LHCN-M2 (cell line): ENCODE measurements around the gene PARVA. TPM values are rescaled to one million over a fixed set of nuclear protein-coding genes. Genes with fewer than 3 reads are reported as not detected.

Experiments
- DNase-seq: peaks from one replicate; pipeline ENCODE4 v3.0.0-alpha.2; 2012; ENCODE audit warnings: low read depth
- total RNA-seq: library from RNA; depleted of rRNA; stranded (reverse); fragments of >200 nt; gene quantifications from 2 replicates; pipeline ENCODE4 v1.2.3, GENCODE V29; 2014

Gene PARVA
- total RNA-seq, 1 experiment from 2014 or later: 55.7 TPM

DNA sequence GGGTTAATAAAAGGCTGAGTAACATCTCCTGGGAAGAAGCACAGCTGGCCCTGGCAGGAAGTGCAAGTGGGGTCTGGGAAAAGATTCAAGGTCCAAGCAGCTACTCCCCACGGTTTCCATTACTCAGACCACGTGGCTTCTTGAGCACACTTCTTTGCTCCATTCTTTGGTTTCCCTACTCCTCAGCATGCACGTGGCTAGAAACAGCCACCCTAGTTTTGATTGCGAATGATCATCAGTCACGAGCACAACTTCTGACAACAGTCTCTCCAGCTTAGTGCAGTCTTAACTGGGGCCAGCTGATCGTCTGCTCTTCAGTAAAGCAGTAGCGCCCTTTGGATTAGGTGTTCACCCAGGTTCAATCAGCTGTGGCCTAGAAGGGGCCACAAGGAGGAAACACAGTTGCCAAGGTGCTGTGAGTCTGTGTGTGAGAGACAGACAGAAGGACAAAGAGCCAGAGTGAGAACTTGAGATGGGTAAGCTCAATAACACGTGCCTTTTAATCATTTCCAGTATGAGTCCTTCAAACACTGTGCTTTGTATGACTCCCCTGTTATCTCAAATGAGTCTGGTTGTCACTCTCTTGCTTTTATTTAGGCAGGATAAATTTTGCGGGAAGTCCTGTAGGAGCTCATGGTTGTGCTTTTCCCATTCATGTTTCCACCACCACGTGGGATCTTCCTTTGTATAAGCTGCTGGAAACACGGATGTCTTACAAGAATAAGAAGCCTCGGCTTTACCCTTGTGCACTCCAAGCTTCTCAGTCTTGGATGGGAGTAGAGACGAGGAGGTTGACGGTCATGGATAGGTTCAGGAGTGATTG, 901 bp upstream of the PARVA start:
- DNase-seq: peak; percentile 91

DNA sequence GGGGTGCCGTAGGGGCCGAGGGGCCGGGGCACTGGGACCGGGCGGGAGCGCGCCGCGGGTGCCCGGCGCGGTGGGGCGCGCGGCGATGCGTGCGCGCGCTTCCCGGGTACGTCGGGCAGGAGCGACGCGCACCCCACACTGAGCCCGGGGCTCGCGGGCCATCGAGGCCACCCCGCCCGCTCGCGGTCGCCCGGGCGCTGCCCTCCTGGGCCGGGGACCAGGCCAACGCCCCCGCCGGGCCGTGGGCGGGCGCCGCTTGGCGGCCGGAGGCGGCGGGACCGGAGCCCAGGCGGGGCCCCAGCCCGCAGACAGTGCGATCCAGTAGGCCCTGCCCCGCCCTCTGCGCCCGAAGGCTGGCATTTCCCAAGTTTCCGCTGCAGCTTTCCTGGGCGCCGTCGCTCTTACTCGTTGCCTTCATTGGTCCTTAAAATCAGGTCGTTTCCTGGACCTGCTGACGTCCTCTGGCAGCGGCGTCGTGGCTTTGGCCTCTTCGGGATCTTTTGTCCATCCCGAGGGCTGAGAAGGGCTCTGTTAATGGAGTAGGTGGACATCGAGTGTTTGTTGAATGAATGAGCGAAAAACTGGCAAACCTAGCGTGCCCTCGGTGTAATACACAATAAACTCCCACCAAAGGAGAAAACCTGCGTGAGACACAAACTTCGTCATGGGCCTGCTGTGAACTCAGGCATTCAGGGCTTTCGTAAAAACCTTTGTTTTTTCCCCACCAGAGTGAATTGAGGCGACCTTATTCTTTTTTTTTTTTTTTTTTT, 638 bp downstream of the PARVA start:
- peak; percentile 80 for DNase-seq

DNA sequence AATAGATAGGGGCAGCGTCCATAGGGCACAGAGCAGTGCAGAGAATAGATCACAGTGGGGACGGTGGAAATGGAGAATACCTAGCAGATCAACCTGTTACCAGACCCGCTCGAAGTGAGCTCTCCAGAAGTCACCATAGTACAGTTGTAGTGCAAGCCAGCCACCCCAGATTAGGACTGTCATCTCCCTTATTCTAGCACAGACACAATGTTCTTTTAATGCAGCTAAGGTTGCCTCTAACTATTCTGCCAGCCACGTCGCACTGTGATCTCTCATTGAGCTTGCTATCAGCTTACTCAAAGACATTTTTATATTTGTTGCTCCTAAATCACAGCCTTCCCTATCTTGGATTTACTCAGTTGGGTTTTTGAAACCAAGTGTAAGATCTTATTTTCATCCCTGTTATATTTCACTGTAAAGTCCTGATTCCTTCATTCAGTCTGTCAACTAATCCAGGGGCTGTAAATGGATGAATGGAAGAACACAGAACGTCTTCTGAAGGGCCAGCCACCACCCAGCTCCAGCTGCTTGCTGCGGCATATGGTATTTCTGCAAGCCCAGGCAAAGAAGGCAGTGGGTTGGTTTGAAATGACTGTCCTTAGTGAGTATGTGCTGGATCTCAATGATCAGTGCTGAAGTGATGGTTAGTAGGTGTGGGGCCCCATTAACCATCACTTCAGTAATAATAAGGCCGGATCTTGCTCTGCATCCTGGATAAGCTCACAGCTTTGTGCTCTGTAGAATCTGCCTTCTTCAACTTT, 3.4 kb downstream of the PARVA start:
- DNase-seq: no peak

DNA sequence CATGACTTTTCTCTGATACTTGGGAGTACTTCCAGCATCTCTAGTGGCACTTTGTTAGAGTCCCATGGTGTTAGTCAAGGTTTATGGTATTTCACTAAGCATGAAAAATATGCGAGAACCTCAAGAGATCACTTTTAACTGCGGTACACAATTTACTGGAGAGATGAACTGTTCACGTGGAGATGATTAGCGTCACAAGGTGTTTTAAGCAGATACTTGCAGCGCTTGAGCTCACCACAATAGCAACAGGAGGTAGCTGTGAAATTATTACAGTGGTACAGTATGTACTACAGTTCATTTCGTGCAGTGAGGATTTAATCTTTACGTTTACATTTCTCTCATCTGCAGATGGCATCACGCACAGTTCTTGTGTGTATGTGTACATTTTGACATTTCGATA, 4.5 kb downstream of the PARVA start:
- no peak for DNase-seq

DNA sequence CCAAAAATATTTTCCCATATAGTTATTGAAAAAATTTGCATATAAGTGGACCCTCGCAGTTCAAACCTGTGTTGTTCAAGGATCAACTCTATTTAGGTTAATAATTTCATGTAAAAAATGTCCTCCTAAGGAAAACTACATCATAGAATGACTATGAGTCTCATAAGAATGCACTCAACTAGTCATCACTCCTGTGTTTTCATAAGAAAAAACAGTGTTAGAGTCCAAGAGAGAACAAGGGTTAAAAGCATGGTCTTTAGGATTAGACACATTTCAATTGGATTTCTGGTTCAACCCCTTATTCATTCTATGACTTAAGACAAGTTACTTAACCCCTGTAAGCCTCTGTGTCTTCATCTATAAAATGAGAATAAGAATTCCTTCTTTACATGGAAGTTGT, 5.1 kb downstream of the PARVA start:
- DNase-seq: no peak

DNA sequence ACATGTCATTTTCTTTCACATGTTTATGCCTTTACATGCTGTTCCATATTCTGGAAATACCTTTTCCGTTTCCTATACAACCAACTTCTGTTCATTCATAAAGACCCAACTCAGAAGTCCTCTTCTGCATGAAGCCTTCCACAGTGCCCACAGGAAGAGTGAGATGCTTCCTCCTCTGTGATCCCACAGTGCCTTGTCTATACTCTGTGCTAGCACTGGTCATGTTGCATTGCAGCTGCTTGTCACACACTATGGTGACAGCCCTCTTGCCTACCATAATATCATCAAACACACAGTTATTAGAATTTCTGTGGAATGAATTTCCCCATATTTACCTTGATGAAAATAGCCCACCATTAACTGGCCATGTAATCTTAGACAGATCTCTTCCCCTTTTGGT, 8.9 kb downstream of the PARVA start:
- no peak for DNase-seq

DNA sequence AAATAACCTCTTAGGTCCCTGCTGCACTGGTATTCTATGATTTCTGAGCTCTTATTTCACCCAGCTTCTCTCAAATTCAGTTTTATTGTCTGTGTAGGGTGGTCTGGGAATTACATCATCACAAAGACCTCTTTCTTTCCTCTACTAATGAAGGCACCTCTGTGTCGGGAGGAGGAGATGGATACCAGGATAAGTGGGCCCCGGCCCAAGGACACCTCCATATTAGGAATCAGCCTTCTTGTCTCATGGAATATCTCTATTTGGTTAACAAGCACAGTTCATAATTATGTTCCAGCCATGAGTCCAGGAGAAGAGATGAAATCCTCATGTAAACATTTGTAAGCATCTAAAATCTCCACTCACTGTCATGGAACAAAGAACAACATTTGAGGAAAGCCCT, 9.4 kb downstream of the PARVA start:
- DNase-seq: no peak

DNA sequence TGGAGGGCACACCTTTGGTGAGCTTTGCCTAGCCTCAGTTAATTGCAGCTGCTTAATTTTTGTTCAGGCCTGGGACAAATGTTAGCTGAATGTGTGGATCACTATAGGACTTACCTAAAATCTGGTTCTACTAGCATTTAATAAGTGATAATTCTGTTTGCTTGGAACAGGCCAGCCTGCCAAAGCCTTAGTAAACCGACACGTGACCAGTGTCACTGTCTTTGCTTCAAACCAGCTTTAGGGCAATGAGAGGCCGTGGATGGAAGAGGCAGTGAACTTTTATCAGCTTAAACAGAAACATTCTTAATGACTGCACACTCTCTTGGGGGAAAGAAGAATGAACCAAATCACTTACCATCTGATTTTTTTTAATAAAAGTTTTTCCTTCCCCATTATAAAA, 10.8 kb downstream of the PARVA start:
- no peak for DNase-seq

DNA sequence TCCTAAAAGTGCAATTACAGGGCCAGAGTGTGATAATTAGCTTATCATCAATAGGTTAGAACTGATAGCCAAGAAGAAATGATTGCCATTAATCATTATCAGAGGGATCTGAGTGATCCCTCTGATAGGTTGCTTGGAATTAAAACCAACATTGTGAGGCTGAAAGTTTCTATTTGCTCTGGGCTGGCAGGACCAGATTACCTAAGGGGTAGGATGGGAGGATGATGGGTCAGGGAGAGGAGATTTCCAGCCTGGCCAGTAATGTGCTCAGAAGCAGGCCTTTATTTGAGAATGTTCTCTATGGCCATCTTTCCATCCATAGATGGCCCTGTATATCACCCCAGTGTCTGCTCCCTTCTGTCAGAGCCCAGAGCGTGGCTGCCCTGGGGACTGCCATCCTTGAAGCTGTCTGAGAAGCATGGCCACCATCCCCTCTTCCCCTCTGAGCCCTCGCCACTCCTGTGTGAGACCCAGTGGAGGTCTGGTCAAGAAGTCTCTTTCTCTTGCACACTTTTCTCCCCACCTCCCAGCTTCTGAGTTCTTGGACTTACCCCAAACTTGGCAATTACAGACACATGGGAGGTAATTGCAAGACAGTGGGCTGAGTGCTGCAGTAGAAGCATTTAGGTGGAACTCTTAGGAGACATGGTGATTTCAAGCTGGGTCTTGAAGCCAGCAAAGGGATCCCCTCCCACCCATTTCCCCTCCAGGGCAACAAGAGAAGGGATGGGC, 11.7 kb downstream of the PARVA start:
- DNase-seq: no peak

DNA sequence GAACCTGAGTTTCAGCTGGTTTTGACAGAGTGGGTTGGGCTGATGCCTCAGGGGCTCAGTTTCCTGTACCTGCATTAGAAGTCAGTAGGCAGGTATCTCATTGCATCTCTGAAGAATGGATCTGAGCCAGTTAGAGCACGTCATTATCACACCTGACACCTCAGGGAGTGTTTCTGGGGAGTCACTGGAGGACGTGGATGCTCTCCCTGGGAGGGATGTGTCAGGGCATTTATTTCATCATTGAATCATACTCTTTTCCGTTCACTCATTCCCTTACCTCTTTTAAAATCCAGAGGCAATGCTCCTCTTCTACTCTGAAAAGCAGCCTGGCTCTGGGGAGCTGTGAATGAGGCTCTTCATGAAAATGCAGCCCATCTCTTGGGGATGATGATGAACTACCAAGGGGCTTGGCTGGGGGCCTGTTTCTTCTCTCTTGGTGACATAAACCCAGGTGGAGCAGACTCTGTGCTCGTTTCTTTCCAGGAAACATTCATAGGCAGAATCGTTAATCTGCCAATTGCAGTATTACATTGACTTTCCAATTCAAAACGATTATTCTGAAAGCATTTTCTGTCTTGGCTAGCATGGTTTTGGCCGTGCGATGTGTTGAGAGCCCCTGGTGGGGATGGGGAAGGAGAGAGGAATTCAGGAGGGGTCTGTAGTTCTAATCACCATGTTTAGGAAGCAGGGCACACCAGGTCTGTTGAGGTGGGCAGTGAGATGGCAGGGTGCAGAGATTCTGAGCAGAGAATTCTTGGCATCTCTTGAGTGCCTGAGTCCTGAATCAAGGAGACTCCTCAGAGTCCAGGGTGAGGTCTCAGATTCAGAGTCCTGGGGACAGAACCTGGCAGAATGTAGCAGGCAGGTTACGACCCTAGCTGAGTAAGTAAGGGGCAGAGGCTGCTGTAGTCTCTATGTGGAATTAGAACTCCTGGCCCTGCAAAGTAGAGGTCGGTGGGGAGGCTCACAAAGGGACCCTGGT, 12.6 kb downstream of the PARVA start:
- DNase-seq: no peak

DNA sequence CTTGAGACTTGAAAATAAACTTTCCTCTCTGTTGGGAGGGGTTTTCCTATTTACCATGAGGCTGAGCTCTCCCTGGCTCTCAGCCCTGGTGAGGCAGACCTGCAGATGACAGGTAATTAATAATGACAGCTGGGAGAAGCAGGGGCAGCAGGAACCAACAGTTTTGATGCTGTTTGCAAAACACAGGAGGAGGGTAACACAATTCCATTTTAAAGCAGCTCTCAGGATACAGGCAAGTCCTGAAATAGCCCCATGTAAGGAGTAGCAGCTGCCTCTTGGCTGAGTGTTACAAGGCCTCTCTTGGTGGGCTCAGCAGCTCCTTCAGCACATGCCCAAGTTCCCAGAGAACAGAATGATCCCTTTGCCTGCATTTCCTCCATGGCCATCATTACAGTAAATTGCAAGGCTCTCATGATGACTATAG, 13.3 kb downstream of the PARVA start:
- peak; percentile 80 for DNase-seq

DNA sequence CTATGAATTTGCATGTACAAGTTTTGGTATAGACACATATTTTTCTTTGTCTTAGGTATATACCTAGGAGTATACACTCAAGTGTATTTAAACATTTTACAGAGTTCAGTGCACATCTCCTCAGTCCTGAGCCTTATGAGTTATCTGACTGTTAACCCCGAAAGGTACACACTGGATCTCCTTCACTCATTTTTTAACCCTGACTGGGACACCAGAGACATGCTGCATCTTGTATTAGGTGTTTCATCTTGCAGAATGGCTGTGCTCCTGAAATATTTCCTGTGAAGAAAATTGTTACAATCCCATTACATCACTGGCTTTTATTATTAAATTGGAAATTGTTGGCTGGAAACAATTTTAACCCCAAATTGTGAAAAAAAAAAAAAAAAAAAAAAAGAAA, 15.3 kb downstream of the PARVA start:
- DNase-seq: no peak

DNA sequence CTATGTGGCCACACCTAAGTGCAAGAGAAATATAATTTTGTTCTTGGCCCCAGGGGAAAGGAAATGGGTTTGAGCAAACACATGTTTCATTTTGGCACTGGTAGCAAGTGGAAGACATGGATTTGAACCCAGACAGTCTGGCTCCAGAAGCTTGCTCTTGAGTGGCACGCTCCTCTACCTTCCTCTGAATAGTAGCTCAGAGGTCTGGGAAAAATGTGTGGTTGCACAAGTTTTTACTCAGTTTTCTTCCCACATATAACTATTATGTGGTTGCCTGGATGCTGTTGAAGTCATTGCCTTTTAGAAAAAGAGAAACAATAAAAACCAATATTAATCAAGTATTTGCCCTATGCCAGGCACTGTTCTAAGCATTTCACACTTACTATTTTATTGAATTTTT, 16.3 kb downstream of the PARVA start:
- DNase-seq: no peak

DNA sequence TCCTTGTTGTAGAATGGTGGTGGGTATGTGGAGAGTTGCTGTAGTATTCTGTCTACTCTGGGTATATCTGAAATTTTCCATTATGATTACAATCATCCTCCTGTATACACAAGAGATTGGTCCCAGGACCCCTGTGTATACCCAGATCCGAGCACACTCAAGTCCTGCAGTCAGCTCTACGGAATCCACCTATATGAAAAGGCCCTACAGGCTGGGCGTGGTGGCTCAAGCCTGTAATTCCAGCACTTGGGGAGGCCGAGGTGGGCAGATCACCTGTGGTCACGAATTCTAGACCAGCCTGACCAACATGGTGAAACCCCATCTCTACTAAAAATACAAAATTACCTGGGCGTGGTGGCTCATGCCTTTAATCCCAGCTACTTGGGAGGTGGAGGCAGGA, 17.2 kb downstream of the PARVA start:
- no peak for DNase-seq

DNA sequence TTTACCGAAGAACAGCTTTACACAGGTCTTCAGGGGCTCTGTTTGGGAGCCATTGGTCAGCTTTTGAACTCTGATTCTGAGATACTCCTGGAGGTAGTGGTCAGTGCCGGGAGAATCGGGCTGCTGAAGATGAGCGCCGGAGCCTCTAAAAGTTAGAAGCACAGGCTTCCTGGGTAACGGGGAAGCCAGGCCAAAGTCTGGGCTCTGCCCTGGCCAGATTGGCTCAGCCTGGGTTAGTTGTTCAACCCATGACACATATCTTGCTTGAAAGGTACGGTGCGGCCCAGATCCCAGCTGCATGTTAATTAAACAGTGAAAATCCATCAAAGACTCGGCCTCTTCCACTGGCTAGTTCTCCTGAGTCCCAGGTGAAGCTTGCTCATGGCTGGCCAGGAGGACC, 18.0 kb downstream of the PARVA start:
- no peak for DNase-seq

DNA sequence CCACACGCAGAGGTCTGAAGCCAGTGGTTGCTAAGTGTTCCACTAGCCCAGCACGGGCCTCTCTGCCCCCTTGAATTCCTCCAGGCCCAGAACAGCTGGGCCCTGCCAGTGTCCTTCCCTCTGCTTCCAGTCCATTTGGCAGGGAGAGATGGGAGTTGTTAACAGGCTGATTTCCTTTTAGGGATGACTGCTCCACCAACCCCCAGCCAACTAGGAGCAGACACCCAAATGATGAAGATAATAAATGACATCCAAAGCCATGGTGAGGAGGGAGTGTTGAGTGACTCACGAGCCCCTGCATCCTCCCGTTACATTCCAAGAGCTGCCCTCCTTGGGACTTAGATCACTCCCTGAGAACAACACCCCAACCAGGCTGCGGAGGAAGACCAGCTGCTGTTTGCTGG, 20.6 kb downstream of the PARVA start:
- peak; percentile 99 for DNase-seq

DNA sequence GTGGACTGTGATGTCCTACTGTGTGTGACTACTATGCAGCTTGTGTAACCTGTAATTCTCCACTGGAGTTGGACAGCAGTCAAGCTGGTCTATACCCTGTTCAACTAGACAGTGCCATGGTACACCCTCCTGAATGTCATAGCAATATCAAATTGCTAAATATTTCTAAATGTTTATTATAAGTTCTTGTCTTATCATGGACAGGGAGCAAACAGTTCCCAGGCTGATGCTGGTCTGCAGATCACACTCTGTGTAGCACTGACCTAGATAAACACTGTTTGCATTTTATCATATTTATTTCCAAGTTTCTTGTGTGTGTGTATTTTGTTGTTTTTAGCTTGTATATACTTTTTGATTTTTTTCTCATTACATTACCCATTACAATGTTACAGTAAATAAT, 22.0 kb downstream of the PARVA start:
- DNase-seq: no peak

DNA sequence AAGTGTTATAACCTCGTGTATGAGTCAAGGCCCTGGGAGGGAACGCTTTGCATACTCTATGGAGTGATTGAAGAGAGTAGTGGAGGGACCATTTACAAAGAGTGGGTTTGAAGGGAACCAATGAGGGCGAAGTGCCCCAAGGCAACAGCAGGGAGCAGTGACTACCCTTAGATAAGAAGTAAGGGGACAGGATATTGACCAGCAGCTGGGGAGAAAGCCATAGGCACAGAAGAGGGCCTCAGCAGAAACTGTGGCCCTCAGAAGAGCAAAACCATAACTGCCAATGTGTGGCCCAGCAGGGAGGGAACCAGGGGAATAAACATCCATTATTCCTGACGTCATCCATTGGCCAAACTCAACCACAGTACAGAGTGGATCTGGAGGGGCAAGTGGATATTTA, 24.7 kb downstream of the PARVA start:
- DNase-seq: no peak

DNA sequence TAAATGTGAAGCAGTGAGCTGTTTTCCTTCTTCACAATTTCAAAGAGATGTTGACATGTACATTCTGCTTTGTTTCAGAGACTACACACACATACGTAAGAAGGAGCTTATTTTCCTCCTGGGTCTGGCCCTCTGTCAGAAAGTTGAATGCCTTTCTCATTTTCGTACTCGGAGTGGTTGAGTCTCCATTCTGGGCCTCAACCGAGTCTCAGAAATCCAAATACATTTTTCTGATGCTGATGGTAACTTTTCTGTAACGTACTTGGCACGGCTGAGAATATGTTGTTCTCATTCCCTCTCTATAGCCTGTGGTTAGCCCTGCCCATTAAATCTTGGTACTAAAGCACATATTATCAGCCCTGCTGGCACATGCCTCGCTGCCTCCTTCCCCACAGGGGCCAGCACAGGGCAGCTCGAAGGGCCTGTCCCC, 25.3 kb downstream of the PARVA start:
- no peak for DNase-seq
